Skeletal muscle satellite cell (primary cell): ENCODE data around the gene PHYHIPL. TPM values are rescaled to one million over a fixed set of nuclear protein-coding genes. Genes with fewer than 3 reads are reported as not detected.

Experiments used
- H3K27me3 ChIP-seq: 2 replicates; pipeline ENCODE4 v1.7.0; 2013; ENCODE audit warnings: low read length; ENCODE audit not compliant: control insufficient read depth, insufficient read depth
- H3K36me3 ChIP-seq: 2 replicates; pipeline ENCODE4 v1.7.0; 2013; ENCODE audit warnings: mild to moderate bottlenecking, control low read depth, low read length; ENCODE audit not compliant: insufficient read depth
- H3K4me1 ChIP-seq: 2 replicates; pipeline ENCODE4 v1.7.0; 2013; ENCODE audit warnings: low read length; ENCODE audit not compliant: control insufficient read depth, insufficient read depth
- H3K4me2 ChIP-seq: 2 replicates; pipeline ENCODE4 v1.7.0; 2013; ENCODE audit warnings: mild to moderate bottlenecking, low read length
- H3K4me3 ChIP-seq: 2 replicates; pipeline ENCODE4 v1.7.0; 2013; ENCODE audit warnings: low read length
- H3K9ac ChIP-seq: 2 replicates; pipeline ENCODE4 v1.7.0; 2013; ENCODE audit warnings: mild to moderate bottlenecking, low read depth, low read length, moderate library complexity
- H3K9me3 ChIP-seq: replicated peaks from 2 replicates; pipeline ENCODE4 v1.7.0; 2013; ENCODE audit warnings: mild to moderate bottlenecking, control low read depth, low read length
- total RNA-seq: library from RNA; depleted of rRNA; stranded (reverse); fragments of >200 nt; gene quantifications from 2 replicates; pipeline ENCODE4 v1.2.3, GENCODE V29; 2012; rRNA removed

The PHYHIPL gene
- total RNA-seq, result not detected in 2 replicates

- no peaks in the 10 kb centered on the region for H3K9me3 ChIP-seq
- peak within 1 kb of the TSS; percentile 90 for H3K4me2 ChIP-seq
- H3K27me3 ChIP-seq, result peaks cover 41% of the 10 kb centered on the region
- no peak within 1 kb of the TSS for H3K9ac ChIP-seq
- H3K36me3 ChIP-seq, result no peaks in the 10 kb centered on the region
- H3K4me3 ChIP-seq, result peak within 1 kb of the TSS; percentile 67
- H3K4me1 ChIP-seq, result peaks cover 10% of the 10 kb centered on the region
Observed at GRCh38 chr10:59176241-59177030, at the start of gene PHYHIPL. Gene PHYHIPL (plus strand): TSS chr10:59176643. CDS start chr10:59176854, 211 bp downstream.

- Histone ChIP-seq H3K4me3 (no peak overlapping the region), H3K27me3 (no peaks in the 10 kb centered on the region), H3K9me3 (no peaks in the 10 kb centered on the region), H3K4me2 (no peak overlapping the region), H3K36me3 (no peaks in the 10 kb centered on the region), H3K4me1 (no peaks in the 10 kb centered on the region), H3K9ac (no peak overlapping the region)
Observed at GRCh38 chr10:59126991-59127390, 49.5 kb upstream of the PHYHIPL start.

- H3K9ac ChIP-seq, result no peak overlapping the region
- H3K9me3 ChIP-seq, result no peaks in the 10 kb centered on the region
- H3K27me3 ChIP-seq, result no peaks in the 10 kb centered on the region
- no peaks in the 10 kb centered on the region for H3K36me3 ChIP-seq
- no peaks in the 10 kb centered on the region for H3K4me1 ChIP-seq
- no peak overlapping the region for H3K4me2 ChIP-seq
- H3K4me3 ChIP-seq, result no peak overlapping the region
Observed at GRCh38 chr10:59127991-59128390, 48.5 kb upstream of the PHYHIPL start.

DNA sequence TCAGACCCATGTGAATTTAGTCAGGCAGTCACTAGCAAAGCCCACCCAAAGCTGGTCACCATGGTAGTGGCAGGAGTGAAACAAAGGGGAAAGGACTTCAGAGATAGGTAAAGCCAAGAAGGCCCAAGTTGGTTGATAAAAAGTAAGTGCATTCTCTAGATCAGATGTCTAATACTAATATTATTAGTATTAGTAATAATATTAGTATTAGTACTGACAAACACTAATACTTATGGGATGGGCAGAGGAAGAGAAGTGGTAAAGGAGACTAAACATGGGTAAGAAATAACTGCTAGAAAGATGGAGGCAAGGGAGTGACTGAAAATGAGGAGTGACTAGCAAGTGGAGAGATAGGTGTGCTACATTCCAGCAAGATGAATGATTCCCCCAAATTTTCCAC, 46.6 kb upstream of the PHYHIPL start:
- Histone ChIP-seq H3K36me3 (no peaks in the 10 kb centered on the region), H3K9ac (no peak overlapping the region), H3K4me1 (no peaks in the 10 kb centered on the region), H3K4me2 (no peak overlapping the region), H3K27me3 (no peaks in the 10 kb centered on the region), H3K4me3 (no peak overlapping the region), H3K9me3 (no peaks in the 10 kb centered on the region)

GRCh38 chr10:59131666-59132065, 44.8 kb upstream of the PHYHIPL start:
- H3K4me2 ChIP-seq, result no peak overlapping the region
- no peaks in the 10 kb centered on the region for H3K36me3 ChIP-seq
- H3K4me3 ChIP-seq, result no peak overlapping the region
- H3K4me1 ChIP-seq, result no peaks in the 10 kb centered on the region
- no peak overlapping the region for H3K9ac ChIP-seq
- H3K27me3 ChIP-seq, result no peaks in the 10 kb centered on the region
- H3K9me3 ChIP-seq, result no peaks in the 10 kb centered on the region

GRCh38 chr10:59133841-59134593, 42.4 kb upstream of the PHYHIPL start:
- H3K27me3 ChIP-seq, result no peaks in the 10 kb centered on the region
- H3K4me1 ChIP-seq, result no peaks in the 10 kb centered on the region
- H3K4me3 ChIP-seq, result no peak overlapping the region
- H3K9ac ChIP-seq, result no peak overlapping the region
- no peaks in the 10 kb centered on the region for H3K9me3 ChIP-seq
- H3K4me2 ChIP-seq, result no peak overlapping the region
- no peaks in the 10 kb centered on the region for H3K36me3 ChIP-seq

- Histone ChIP-seq H3K27me3 (no peaks in the 10 kb centered on the region), H3K4me2 (no peak overlapping the region), H3K9me3 (no peaks in the 10 kb centered on the region), H3K4me3 (no peak overlapping the region), H3K9ac (no peak overlapping the region), H3K36me3 (no peaks in the 10 kb centered on the region), H3K4me1 (no peaks in the 10 kb centered on the region)
Observed at GRCh38 chr10:59134785-59135184, 41.7 kb upstream of the PHYHIPL start.

GRCh38 chr10:59135275-59135674, 41.2 kb upstream of the PHYHIPL start:
- Histone ChIP-seq H3K4me1 (no peaks in the 10 kb centered on the region), H3K36me3 (no peaks in the 10 kb centered on the region), H3K27me3 (no peaks in the 10 kb centered on the region), H3K4me2 (no peak overlapping the region), H3K9ac (no peak overlapping the region), H3K4me3 (no peak overlapping the region), H3K9me3 (no peaks in the 10 kb centered on the region)

DNA sequence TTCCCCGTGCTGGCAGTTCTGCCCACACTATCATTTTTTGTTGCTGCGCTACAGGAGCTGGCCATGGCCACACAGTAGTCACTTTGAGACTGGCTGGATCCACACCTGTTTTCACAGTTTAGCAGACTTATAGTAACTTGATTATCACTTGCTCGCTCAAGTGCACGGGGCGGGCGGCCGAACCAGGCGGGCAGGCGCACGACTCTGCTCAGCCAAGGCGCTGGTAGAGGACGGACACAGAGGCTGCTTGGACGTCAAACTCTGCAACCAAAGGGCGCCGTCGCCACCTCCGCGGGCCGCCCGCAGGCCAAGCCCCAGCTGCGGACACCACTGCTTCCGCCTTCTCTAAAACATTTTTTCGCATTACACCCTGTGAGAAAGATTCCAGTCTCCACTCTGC, 38.4 kb upstream of the PHYHIPL start:
- no peaks in the 10 kb centered on the region for H3K27me3 ChIP-seq
- no peaks in the 10 kb centered on the region for H3K9me3 ChIP-seq
- H3K4me3 ChIP-seq, result no peak overlapping the region
- no peaks in the 10 kb centered on the region for H3K4me1 ChIP-seq
- no peak overlapping the region for H3K4me2 ChIP-seq
- no peak overlapping the region for H3K9ac ChIP-seq
- no peaks in the 10 kb centered on the region for H3K36me3 ChIP-seq

DNA sequence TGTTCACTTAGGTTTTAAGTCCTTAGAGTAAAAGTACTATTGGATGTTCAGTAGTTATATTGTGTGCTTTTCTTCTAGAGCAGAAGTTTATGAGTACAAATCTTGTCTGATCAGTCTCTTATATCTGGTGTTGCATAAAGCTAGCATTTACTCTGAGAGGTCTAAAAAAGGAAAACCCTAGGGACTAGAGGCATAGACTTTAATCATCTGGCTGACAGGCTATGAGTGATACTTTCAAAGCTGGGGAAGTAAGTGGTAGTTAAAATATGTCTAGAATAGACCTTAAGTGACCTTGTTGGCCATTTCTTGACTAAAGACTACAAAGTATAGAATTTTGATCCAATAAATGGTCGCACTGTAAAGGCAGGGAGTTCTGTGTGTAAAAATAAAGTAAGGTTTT, 32.9 kb upstream of the PHYHIPL start:
- no peak overlapping the region for H3K4me2 ChIP-seq
- H3K4me1 ChIP-seq, result no peaks in the 10 kb centered on the region
- H3K27me3 ChIP-seq, result no peaks in the 10 kb centered on the region
- H3K9me3 ChIP-seq, result no peaks in the 10 kb centered on the region
- no peaks in the 10 kb centered on the region for H3K36me3 ChIP-seq
- no peak overlapping the region for H3K4me3 ChIP-seq
- H3K9ac ChIP-seq, result no peak overlapping the region

DNA sequence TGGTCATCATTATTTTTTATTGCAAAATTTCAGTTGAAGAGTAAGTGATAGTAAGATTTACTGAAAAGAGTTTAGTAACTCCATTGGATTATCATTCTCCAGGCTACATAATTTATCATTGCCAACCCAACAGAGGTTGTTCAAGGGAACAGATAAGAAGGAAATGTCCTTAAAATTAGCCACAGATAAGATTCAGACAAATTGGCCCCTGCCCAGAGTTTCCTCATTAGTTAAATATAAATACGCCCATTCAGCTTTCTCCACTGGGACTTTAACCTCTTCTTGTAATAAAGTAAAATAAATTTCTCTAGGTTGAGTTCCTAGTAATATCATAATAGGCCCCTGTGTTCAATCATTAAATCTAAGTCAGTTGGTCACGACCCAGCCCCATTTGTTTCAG, 27.7 kb upstream of the PHYHIPL start:
- H3K4me3 ChIP-seq, result no peak overlapping the region
- H3K27me3 ChIP-seq, result no peaks in the 10 kb centered on the region
- no peaks in the 10 kb centered on the region for H3K9me3 ChIP-seq
- no peaks in the 10 kb centered on the region for H3K4me1 ChIP-seq
- H3K36me3 ChIP-seq, result no peaks in the 10 kb centered on the region
- H3K9ac ChIP-seq, result no peak overlapping the region
- no peak overlapping the region for H3K4me2 ChIP-seq
